Prostate gland (tissue), 2 donors: ENCODE measurements around the gene NPDC1. TPM values are rescaled to one million over a fixed set of nuclear protein-coding genes. Genes with fewer than 3 reads are reported as not detected.
A peak's percentile ranks its signal among the peaks of the same experiment; 100 is the strongest.

Experiments used
- DNase-seq: peaks from one replicate; pipeline ENCODE4 v3.0.0-alpha.2; 2019; ENCODE audit warnings: low spot score
- H3K27ac ChIP-seq, 2 donors: fragments of 200-600 bp; sonication (generic); 2 replicates each; pipeline ENCODE4 v1.5.1; 2017 to 2019
- H3K27me3 ChIP-seq: fragments of 200-600 bp; sonication (generic); replicated peaks from 2 replicates; pipeline ENCODE4 v1.5.1; 2019; ENCODE audit not compliant: insufficient read depth
- H3K36me3 ChIP-seq, 2 donors: fragments of 200-600 bp; sonication (generic); 1 replicate in 1 of 2; 2 replicates in 1 of 2; pipeline versions ENCODE4 v1.5.1 to v1.8.1; 2017 to 2019
- H3K4me1 ChIP-seq: fragments of 200-600 bp; sonication (generic); replicated peaks from 2 replicates; pipeline ENCODE4 v1.5.1; 2019
- H3K4me3 ChIP-seq, 2 donors: fragments of 200-600 bp; sonication (generic); 2 replicates each; pipeline ENCODE4 v1.5.1; 2017 to 2019
- H3K9me3 ChIP-seq: fragments of 200-600 bp; sonication (generic); 2 replicates; pipeline ENCODE4 v1.5.1; 2017
- CTCF ChIP-seq, 4 experiments: fragments of 200-600 bp in 2 of 4; fragments of 450-650 bp in 2 of 4; sonication (generic) in 2 of 4; IDR thresholded peaks; 1 replicate in 3 of 4; 2 replicates in 1 of 4; pipeline ENCODE4 v1.5.1; 2016 to 2019; ENCODE audit warnings: antibody characterized with exemption in 4 of 4, mild to moderate bottlenecking in 2 of 4, moderate library complexity in 2 of 4
- POLR2A ChIP-seq: fragments of 450-650 bp; IDR thresholded peaks from one replicate; pipeline ENCODE4 v1.6.1; 2016; ENCODE audit warnings: antibody characterized with exemption, mild to moderate bottlenecking
- POLR2AphosphoS5 ChIP-seq: sonication (generic); formaldehyde crosslinking; IDR thresholded peaks from one replicate; pipeline ENCODE4 v1.6.1; 2017; ENCODE audit warnings: antibody characterized with exemption
- WGBS: methylation state at CpG from one replicate; pipeline ENCODE4 v1.1.5; 2018; 5-methylcytosine and 5-hydroxymethylcytosine counted together
- intact Hi-C: fragments of 100-400 bp; cut with DNase I; formaldehyde crosslinking; loops from one replicate; pipeline ENCODE4 v1.14.2; 2022
- total RNA-seq, 2 donors: library from RNA; depleted of rRNA; stranded (reverse); fragments of >200 nt; gene quantifications; one replicate each; pipeline ENCODE4 v1.1.0, GENCODE V29; 2016

NPDC1 gene
- total RNA-seq, 2 donors from 2014 or later: 384 to 427 TPM

DNA sequence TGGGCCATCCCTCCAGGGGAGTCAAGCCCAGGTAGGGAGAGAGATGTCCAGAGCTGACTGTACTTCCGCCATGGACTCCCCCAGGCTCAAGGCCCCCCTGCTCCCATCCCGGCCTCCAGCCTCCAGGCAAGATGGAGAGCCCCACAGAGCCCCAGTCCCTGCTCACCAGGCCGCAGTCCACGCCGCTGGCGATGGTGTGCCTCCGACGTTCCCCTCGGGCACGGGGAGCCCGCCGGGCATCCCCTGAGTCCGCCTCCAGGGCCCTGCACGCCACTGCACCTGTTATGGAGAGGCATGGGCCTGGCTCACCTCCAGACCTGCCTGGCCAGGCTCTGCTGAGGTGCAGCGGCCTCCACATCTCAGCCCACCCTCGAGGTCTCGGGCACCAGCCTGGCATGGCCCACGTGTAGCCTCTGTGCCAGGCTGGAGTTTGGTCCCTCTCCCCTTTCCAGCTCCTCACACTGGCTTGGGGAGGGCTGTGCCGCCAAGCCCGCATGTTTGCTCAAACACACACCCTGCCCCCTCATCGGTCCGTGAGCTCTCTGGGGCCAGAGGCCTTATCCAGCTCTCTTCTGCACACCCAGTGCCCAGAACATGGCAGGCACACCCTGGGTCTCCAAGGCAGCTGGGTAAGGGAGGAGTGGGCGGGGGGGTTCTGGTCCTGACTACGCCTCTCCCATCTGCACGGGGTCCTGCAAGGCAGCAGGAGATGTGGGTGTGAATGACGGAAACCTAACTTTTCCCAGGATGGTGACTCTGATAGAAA, 20.3 kb upstream of the NPDC1 start:
- intact Hi-C loops: loop anchor here (10.0 kb wide), 1 partner anchor 281 kb away; no protein-coding TSS in a partner anchor
- H3K27me3 ChIP-seq: no peaks in the 10 kb centered on the region
- no peak overlapping the region for H3K27ac ChIP-seq
- H3K4me1 ChIP-seq: peaks cover 3% of the 10 kb centered on the region
- H3K36me3 ChIP-seq: no peaks in the 10 kb centered on the region
- TF ChIP-seq POLR2AphosphoS5 (no peak), CTCF (IDR thresholded peaks at IDR 0.05) (no peak), POLR2A (no peak)
- H3K9me3 ChIP-seq: no peaks in the 10 kb centered on the region
- no peak overlapping the region for H3K4me3 ChIP-seq
- WGBS: 80% methylated on average over 14 of the region's 26 CpGs
- no peak for DNase-seq

- DNase-seq: no peak
- Histone ChIP-seq H3K9me3 (no peaks in the 10 kb centered on the region), H3K27me3 (no peaks in the 10 kb centered on the region), H3K4me3 (no peak overlapping the region), H3K27ac (no peak overlapping the region), H3K4me1 (peaks cover 3% of the 10 kb centered on the region), H3K36me3 (no peaks in the 10 kb centered on the region)
- intact Hi-C loops: loop anchor here (10.0 kb wide), 1 partner anchor 281 kb away; no protein-coding TSS in a partner anchor
- 94% methylated on average over 23 of the region's 23 CpGs for WGBS
- TF ChIP-seq POLR2AphosphoS5 (no peak), POLR2A (no peak), CTCF (IDR thresholded peaks at IDR 0.05) (no peak)
Measured at GRCh38 chr9:137065336-137065967, 19.5 kb upstream of the NPDC1 start.

GRCh38 chr9:137064880-137065164, 18.8 kb upstream of the NPDC1 start:
- Histone ChIP-seq H3K4me1 (peaks cover 3% of the 10 kb centered on the region), H3K27me3 (no peaks in the 10 kb centered on the region), H3K36me3 (no peaks in the 10 kb centered on the region), H3K9me3 (no peaks in the 10 kb centered on the region), H3K4me3 (no peak overlapping the region), H3K27ac (no peak overlapping the region)
- TF ChIP-seq POLR2A (no peak), POLR2AphosphoS5 (no peak), CTCF (IDR thresholded peaks at IDR 0.05) (no peak)
- 62% methylated on average over 12 of the region's 12 CpGs for WGBS
- no peak for DNase-seq
- intact Hi-C loops: loop anchor here (10.0 kb wide), 1 partner anchor 280 kb away; no protein-coding TSS in a partner anchor

DNA sequence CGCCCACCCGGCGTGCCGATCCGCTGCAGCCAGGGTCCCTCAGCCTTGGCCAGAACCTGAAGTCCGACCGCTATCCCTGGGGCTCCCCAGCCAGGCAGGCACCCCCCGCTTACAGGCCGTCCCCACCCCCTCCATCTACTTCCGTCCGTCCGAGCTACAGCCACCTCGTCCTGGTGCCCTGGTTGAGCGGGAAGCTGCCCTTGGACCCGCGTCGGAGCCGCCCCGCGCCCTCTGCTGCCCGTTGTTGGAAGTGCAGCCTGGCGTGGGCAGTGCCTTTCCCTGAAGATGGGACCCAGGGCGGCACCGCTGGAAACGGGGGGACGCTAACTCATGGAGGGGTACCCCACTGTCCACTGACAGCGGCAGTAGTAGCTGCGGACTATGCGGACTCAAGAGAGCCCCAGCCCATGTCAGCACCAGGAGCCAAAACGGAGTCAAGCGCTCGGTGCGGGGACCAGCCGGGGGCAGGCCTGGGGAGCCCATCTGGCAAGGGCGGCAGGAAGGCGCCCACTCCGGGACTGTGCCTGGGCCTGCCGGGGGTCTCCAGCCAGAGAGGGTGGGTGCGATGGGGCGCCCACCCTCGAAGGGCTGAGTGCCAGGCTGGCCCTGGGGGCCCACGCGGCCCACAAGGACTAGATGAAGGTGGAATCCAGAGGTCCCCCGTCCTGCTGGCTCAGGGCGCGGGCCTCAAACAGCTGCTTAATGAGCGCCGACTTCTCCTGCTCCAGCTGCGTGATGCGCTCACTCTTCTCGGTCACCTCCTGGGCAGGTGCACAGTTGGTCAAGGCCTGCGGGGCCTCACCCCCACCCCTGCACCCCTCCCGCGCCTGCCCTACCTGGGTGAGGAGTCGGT, 18.3 kb upstream of the NPDC1 start:
- no peak for DNase-seq
- H3K4me1 ChIP-seq: no peaks in the 10 kb centered on the region
- 48% methylated on average over 46 of the region's 55 CpGs for WGBS
- no peak overlapping the region for H3K4me3 ChIP-seq
- no peaks in the 10 kb centered on the region for H3K27me3 ChIP-seq
- H3K9me3 ChIP-seq: no peaks in the 10 kb centered on the region
- no peaks in the 10 kb centered on the region for H3K36me3 ChIP-seq
- no peak overlapping the region for H3K27ac ChIP-seq
- TF ChIP-seq POLR2A: no peak
- peak; percentile 52 for TF ChIP-seq POLR2AphosphoS5
- TF ChIP-seq CTCF (IDR thresholded peaks at IDR 0.05): peak; percentile 89 to 97 (median 96)
- intact Hi-C loops: loop anchor here (10.0 kb wide), 1 partner anchor 279 kb away; no protein-coding TSS in a partner anchor
